HG03354 (cell line): ENCODE results near the gene TFDP1.

Experiments
- ATAC-seq: cut with Tn5 transposase; IDR thresholded peaks from one replicate; pipeline ENCODE4 v1.9.1; 2021; ENCODE audit warnings: mild to moderate bottlenecking; ENCODE audit not compliant: unreplicated experiment, poor library complexity, severe bottlenecking

The TFDP1 gene

DNA sequence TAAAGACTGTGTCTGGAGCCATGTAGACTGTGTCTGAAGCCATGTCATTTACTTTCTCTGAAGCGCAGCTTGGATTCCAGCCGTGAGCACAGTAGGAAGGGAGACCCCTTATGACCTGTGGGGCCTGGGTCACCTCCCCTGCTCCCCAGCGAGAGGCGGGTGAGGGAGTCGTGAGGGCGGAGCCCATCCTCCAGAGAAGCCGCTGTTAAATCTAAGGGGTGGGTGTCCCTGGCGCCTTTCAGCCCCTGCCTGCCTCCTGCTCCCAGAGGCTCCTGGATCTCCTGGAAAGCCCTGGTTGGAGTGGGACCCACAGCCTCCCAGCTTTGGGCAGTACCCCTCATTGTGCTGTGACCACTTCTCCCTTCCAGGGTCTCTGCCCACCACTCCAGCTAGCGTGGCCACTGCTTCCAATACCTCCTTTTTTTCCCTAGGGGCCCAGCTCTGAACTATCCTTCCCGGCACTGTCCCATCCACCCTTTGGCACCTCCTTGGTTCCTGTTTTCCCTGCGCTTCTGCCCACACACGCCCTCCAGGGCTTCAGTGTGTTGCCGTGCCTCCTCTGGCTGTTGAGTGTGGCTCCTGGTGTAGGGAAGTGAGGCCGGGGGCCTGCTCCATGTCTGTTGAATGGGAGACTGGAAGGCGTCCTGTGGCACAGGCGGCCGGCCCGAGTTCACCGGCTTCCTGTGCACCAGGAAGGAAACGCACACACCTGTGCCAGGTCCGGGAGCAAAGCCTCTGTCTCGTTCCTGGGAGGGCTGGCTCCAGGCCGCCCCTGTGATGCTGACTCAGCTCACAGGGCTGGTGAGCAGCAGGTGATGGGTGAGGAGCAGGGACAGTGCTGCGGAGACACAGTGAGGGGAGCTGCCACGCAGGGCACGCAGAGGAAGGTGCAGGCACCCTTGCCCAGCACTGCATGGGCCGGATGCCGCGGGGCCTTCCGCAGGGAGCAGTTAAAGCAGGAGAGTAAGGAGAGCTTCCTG, 44.0 kb downstream of the TFDP1 start:
- ATAC-seq = no peak

DNA sequence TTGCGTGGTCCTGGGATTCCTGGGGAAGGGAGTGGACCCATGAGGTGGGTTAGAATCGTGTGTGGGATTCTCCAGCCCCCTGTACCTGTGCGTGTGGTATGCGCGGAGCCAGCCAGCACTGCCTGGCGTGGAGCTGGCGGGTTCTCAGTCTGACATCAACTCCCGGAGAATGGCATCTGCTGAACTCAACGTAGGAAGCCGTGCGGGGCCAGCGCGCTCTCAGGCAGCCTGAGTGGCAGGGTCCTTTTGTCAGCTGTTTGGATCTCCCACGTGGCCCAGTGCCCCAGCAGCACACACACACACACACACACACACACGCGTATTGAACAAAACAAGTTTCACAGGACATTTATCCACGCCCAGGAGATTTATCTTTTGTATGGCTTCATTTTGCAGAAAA, 45.3 kb downstream of the TFDP1 start:
- no peak for ATAC-seq

DNA sequence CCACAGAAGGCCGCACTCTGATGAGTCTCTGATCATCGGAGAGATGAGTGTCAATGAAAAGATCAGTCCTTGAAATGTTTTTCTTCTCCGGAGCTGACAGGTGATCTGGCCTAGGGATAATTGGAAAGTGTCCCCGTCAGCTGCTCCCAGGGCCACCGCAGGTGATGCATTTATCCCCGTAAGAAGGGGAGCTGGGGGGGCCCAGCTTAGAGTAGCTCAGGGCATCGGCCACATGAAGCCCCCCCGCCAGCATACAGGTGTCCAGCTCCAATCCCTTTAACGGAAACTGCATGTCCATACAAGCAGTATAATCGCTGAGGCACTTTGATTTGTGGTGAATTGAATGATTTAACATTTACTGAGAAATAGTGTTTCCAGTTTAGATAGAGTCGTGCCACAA, 45.7 kb downstream of the TFDP1 start:
- no peak for ATAC-seq

DNA sequence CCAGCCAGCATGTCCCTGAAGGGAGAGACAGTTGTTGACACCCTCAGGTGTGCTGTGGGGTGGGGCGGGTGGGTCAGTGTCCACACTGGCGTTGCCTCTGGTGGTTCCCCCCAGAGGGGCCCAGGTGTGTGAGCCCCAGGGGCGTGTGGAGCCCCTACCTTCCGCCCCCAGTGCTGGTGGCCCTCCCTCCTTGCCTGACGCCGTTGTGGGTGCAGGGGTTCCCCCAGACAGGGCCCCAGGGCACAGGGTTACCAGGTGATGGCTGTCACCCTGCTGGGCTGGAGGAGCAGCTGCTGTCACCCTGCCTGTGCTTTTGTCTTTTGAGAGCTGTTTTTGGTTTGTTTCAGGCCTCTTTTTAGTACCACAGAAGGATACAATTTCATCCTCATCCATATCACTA, 46.3 kb downstream of the TFDP1 start:
- ATAC-seq = no peak

DNA sequence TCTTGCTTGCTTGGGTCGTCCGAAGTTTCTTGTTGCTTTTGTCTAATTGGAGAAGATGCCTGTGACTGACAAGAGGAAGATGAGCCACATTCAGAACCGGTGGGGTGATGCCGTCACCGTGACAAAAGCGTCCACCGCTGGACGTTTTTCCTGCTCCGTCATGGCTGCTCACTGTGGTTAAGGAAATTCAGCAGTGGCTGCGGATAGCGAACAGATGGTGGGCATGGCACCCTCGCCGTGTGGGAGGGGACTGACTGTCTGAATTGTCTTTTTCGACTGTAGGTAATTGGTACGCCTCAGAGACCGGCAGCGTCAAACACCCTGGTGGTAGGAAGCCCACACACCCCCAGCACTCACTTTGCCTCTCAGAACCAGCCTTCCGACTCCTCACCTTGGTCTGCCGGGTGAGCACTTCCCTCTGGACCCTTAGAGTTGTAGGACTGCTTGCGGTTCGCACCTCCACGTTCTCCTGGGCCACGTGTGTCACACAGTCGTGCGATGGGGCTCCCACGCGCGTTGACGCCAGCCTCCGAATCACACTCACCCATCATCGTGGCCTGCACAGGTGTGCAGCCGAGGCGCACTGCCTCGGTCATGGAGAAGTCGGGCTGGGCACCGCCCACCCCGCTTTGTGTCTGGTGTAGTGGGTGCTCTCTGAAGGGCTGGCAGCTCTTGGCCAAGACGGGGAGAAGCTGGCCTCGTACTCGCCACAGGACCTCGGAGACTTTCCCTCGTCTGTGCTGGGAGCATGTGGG, 47.0 kb downstream of the TFDP1 start:
- no peak for ATAC-seq

DNA sequence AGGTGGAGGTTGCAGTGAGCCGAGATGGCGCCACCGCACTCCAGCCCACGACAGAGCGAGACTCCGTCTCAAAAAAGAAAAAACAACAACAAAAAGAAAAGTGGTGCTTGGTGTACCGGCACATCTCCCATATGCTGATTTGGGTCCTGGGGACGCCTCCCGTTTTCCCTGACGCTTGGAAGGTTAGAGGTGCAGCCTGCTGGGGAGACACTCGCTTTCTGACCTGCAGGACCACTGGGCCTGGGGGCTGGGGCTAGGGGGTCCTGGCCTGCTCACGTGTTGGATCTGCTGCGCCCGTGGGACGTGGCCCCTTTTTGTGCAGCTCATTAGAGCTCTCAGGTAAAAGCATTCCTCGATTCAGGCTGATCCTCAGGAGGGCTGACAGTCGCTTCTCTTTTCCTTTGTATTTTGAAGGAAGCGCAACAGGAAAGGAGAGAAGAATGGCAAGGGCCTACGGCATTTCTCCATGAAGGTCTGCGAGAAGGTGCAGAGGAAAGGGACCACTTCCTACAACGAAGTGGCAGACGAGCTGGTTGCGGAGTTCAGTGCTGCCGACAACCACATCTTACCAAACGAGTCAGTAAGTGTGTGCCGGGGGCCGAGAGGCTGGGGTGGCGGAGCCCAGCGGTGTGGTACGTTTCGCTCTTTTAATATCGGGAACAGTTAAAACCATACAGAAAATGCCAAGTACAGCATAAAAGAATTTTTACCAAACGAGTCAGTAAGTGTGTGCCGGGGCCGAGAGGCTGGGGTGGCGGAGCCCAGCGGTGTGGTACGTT, 48.3 kb downstream of the TFDP1 start:
- ATAC-seq = no peak

DNA sequence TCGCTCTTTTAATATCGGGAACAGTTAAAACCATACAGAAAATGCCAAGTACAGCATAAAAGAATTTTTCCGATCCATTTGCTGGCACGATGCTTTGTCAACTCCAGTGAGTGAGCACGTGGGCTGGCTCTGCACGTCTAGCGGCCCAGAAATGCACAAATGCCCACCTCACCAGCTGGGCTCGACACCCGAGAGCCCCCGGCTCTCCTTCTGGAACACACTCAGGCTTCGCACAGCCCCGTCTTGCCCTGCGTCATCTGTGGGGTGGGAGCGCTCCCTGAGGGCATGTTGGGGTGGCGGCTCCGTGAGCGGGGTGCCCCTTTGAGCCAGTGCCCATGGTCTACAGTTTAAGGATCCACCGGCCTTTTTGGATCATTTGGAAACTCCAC, 48.9 kb downstream of the TFDP1 start:
- no peak for ATAC-seq

DNA sequence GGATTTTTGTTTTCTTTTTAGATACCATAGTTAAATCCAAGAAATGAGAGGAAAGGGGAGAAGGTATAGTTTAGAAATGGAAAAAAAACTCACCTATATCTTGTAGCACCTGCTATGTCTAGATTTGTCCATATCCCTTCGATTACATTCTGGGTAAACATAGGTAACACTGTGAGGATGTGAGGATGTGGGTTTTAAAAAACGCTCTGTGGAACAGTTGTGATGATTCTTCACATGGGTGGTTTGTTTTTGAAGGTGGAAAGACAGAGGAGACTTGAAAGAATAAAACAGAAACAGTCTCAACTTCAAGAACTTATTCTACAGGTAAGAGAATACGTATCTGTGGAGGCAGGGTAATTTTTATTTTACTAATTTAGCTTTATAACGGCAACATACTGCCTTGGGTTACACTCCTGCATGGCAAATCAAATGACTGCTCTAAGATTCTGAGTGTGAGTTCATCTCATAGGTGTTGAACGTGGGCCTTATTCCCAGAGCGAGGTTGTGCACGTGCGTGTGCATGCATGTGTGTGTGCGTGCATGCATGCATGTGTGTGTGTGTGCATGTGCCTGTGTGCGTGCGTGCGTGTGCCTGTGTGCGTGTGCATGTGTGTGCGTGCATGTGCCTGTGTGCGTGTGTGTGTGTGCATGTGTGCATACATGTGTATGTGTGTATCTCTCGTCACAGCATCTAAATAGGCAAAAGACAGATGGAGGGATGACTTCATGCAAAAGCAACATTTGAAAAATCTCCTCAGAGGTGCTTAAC, 49.9 kb downstream of the TFDP1 start:
- ATAC-seq = no peak

DNA sequence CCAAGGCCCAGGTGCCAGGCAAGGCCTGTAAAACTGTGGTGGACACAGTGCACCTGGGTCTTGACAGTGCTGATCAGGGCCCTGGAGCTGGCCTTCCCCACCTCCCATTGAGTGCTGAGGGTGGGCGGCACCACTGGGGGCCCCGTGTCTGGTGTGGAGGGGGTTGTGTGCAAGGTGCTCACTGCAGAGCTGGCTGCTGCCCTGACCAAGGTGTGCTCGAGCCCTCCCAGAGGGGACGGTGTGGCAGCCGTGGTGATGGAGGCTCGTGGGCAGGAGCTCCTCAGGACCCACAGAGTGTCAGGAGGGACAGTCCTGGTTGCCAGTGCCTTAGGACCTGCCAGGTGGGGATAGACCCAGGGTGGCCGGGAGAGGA, 50.5 kb downstream of the TFDP1 start:
- no peak for ATAC-seq

DNA sequence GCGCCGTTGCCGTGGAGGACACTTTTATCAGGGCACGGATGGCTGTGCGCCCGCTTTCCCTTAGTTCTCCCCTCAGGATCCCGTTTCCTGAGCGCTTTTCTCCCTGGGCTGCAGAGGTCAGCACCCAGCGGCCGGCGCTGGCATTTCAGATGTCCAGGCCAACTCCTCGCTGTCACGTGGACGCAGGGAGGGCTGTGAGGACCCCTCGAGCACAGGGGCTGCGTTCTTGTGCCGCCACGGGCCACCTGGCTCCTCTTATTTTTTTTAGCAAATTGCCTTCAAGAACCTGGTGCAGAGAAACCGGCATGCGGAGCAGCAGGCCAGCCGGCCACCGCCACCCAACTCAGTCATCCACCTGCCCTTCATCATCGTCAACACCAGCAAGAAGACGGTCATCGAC, 51.2 kb downstream of the TFDP1 start:
- no peak for ATAC-seq

DNA sequence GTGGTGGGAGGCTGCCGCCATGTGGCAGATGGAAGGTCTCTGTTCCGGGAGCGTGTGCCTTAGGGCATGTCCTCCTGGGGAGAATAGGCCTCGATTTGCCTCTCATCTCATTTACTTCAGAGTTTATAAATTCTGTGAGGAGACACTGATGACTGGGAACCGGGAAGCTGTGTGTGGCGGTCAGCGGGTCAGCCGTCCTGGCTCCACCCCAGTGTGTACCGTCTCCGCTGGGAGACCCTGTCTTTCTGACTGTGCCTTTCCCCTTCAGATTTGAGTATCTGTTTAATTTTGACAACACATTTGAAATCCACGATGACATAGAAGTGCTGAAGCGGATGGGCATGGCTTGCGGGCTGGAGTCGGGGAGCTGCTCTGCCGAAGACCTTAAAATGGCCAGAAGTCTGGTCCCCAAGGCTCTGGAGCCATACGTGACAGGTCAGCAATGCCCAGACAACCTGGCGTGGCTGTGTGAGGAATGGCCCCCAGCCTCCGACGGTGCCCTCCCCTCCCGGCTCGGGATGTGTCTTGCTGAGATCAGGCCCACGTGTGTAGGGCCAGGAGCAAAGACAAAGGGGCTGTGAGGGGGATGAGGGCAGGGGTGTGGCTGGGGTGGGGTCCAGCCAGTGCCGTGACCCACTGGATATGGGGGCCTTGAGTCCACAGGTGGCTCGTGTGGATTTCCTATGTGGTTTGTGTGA, 51.9 kb downstream of the TFDP1 start:
- no peak for ATAC-seq

DNA sequence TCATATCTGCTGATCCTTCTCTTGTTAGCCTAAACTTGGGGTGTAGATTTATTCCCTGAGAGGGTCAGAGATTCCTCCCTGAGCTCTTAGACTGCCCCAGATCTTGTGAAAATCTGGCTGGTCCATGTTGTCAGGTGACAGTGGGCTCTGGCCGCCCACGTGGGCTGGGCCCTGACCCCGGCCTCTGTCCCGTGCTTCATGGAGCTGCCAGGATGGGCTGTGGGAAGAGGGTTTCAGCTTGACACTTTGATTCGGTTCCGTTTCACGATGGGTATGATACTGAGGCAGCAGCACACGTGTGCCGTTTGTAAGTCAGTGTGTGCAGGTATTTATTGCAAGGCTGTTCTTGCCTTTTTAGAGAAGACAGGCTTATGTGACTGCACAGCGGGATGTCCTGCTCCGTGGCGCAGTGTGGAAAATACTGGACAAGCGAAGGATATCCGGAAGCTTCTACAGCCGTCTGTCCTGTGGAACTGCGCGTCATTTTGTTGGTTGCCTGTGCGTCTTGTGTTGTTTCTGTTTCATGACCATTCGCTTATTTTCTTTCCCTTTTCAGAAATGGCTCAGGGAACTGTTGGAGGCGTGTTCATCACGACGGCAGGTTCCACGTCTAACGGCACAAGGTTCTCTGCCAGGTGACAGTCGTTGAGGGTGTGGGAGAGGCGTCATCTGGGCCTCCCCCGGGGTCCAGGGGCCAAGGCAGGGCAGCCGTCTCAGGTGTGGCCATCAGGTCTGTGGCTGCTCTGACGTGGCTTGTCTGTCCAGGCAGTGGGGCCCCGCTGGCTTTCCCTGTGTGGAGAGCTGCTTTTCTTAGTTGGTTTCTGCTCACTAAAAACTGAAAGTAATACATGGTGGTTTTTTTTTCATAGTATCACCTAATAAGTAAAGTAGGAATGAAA, 53.0 kb downstream of the TFDP1 start:
- no peak for ATAC-seq

DNA sequence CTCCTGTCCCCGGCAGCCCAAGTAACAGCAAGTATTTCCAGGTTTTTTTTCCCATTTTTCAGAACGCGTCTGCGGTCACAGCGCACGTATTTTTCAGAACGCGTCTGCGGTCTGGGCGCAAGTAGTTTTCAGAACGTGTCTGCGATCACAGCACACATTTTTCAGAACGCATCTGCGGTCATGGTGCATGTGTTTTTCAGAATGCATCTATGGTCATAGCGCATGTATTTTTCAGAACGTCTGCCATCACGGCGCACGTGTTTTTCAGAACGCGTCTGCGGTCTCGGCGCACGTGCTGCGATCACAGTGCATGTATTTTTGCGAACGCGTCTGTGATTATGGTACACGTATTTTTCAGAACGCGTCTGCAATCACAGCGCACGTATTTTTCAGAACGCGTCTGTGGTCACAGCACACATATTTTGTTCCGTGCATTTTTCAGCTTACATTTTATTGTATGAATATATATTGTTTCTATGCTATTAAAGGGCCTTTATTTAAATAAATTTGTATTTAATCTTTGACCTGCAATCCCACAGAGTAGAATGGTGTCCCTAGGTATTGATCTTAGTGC, 53.7 kb downstream of the TFDP1 start:
- no peak for ATAC-seq

DNA sequence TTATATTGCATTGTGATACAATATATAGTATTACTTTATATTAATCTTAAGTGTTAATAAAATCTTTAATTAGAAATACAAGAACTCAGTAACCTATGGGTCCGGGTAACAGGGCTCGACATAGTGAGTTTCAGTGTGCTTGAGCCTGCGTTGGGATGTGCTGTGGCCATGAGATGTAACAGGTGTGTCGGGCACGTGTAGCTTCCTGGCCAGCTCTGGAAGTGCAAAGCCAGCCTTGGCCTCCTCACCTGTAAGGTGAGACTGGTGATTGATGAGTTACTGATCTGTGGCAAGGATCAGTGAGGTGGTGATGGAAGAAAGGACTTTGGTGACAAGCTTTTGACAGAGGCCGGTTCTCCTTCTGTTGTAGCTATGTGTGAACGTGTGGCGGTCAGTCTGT, 54.3 kb downstream of the TFDP1 start:
- ATAC-seq = no peak

DNA sequence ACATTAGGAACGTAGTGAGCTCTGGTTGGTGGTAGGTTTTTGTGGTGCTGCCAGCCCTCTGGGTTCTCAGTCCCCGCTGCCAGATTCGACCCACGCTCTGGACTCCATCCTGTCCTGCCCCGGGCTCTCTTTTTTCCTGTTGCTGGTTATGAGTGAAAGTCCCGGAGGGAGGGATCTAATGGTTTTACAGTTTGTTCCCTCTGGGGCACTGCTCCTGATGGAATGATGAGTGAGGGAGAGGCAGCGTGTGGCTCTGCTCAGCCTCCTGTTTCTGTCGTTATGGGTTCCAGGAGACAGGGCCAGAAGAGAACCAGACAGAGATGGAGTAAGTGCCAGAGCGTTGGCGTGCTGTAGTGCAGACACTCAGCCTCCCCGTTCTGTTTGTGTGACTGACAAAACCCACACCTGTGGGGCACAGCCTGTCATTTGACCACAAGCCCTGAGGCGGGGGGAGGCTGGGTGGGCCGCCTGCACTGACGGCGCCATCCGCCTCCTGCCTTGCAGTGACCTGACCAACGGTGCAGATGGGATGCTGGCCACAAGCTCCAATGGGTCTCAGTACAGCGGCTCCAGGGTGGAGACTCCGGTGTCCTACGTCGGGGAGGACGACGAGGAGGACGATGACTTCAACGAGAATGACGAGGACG, 55.2 kb downstream of the TFDP1 start:
- ATAC-seq = no peak

DNA sequence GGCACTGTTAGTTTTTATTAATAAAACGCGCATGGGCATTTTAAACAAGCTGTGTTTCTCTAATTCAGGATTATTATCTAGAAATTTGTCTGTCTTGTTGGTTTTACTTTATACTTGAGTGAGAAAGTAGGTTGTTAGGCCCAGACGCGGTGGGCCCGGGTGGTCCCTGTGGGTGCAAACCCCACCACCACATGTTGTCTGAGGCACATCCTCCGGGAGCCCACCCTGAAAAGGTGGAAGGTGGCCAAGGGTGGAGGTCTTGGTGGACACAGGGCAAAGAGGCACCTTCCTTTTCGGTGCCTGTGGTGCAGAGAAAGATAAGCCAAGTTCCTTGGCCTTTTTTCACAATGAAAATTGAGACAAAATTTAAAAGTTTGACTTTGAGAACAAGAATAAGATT, 56.9 kb downstream of the TFDP1 start:
- ATAC-seq = no peak

DNA sequence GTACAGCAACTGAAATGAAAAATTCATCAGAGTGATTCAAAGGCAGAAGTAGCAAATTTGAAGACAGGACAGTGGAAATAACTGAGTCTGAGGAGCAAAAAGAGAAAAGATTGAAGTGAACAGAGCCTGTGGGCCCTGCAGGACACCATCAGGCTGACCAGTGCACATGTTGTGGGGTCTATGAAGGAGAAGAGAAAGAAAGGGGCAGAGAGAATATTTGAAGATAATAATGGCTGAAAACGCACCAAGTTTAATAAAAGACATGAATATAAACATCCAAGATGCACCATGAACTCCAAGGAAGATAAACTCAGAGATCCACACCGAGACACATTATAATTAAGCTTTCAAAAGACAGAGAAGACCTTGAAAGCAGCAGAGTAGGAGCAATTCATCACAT, 58.0 kb downstream of the TFDP1 start:
- ATAC-seq = no peak
